H4 (cell line): ENCODE measurements around the gene ARL16. TPM values are rescaled to one million over a fixed set of nuclear protein-coding genes. Genes with fewer than 3 reads are reported as not detected.

Experiments used
- DNase-seq: peaks from one replicate; pipeline ENCODE4 v3.0.0-alpha.2; 2015; ENCODE audit warnings: low spot score
- total RNA-seq: library from RNA; depleted of rRNA; stranded (reverse); fragments of >200 nt; shearing (Covaris generic); gene quantifications from 2 replicates; pipeline ENCODE4 v1.2.3, GENCODE V29; 2014

The ARL16 gene
- total RNA-seq, 1 experiment from 2014 or later, result 31.1 TPM

- DNase-seq, result no peak
Measured at GRCh38 chr17:81712468-81713003, 28.9 kb upstream of the ARL16 start.

GRCh38 chr17:81711814-81712467 lies 28.3 kb upstream of the ARL16 start, which contains the start of gene SLC25A10:
SLC25A10 (plus strand) TSS chr17:81712284; CDS start chr17:81712427, 143 bp downstream.
- DNase-seq, result peak; percentile 69

GRCh38 chr17:81710514-81711308 lies 27.1 kb upstream of the ARL16 start:
- DNase-seq, result no peak

- no peak for DNase-seq
Measured at GRCh38 chr17:81708739-81709185, 25.2 kb upstream of the ARL16 start.

GRCh38 chr17:81707725-81708646 lies 24.4 kb upstream of the ARL16 start:
- no peak for DNase-seq

GRCh38 chr17:81706757-81707624 lies 23.4 kb upstream of the ARL16 start:
- no peak for DNase-seq

- no peak for DNase-seq
Measured at GRCh38 chr17:81706232-81706611, 22.6 kb upstream of the ARL16 start.

GRCh38 chr17:81705518-81706231 lies 22.1 kb upstream of the ARL16 start:
- no peak for DNase-seq

GRCh38 chr17:81703747-81704654 lies 20.4 kb upstream of the ARL16 start:
- DNase-seq, result no peak

GRCh38 chr17:81702934-81703746 lies 19.5 kb upstream of the ARL16 start, which contains the start of gene MRPL12:
MRPL12 (plus strand) TSS chr17:81703367; CDS start chr17:81703502, 135 bp downstream.
- DNase-seq, result peak; percentile 92

- DNase-seq, result no peak
Measured at GRCh38 chr17:81701288-81702071, 17.9 kb upstream of the ARL16 start.

GRCh38 chr17:81700353-81701287 lies 17.0 kb upstream of the ARL16 start:
- DNase-seq, result no peak

GRCh38 chr17:81697261-81698044 lies 13.9 kb upstream of the ARL16 start:
- no peak for DNase-seq

- DNase-seq, result no peak
Measured at GRCh38 chr17:81696218-81696941, 12.8 kb upstream of the ARL16 start.

- DNase-seq, result no peak
Measured at GRCh38 chr17:81695801-81696200, 12.2 kb upstream of the ARL16 start.
